Astrocyte of the spinal cord (primary cell): Measurements from ENCODE around the gene HOXA3.

ENCODE experiments used
- DNase-seq: peaks from one replicate; pipeline ENCODE4 v3.0.0; 2011; ENCODE audit warnings: low read depth, low spot score
- H3K4me3 ChIP-seq: 2 replicates; pipeline ENCODE4 v1.5.1; 2011; ENCODE audit warnings: low read depth, mild to moderate bottlenecking, low read length, moderate library complexity
- in situ Hi-C: cut with HindIII; loops from 2 replicates; pipeline ENCODE4 v1.10.0; 2017; ENCODE audit warnings: low sequenced_read_pairs
- TF ChIP-seq, protein P1 (sequence below): IDR thresholded peaks from 2 replicates; pipeline ENCODE4 v1.5.1; 2012; ENCODE audit warnings: low read depth, mild to moderate bottlenecking, low read length, inconsistent platforms

Gene HOXA3

DNA sequence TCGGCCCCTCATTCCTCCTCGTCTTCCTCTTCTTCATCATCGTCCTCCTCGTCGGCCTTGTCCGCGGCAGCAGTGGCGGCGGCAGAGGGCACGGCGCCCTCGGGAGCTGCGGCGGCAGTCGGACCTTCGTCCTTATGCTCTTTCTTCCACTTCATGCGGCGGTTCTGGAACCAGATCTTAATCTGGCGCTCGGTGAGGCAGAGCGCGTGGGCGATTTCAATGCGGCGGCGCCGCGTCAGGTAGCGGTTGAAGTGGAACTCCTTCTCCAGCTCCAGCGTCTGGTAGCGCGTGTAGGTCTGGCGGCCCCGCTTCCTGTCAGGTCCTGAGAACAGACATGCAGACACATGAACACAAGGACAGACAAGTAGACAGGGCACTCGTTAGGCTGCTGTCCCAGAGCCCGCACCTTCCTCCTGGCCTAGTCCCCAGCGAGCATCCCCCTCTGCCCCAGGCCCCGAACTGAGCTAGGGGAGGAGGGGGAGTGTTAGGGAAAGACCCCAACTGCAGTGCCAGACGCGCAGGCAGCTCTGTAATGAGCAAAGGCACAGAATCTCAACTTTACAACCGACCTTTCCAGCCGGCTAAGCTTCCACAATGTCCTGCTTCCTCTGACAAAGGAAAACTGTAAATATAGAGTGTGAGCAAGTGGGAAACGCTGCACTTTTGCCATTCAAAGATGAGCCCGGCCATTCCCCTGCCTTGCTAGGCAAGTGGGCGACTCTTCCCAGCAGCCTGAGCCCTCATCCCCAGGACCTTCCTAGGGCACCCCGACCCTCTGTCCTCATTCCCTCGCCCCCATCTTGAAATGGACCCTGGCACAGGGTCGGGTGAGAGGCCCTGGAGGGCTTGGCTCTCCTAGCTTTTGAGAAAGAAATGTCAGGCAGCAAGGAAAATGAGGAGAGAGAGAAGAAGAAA is 2.8 kb upstream of the HOXA3 start:
- DNase-seq, result peak; percentile 37
- H3K4me3 ChIP-seq, result peak overlapping the region; percentile 55
- TF ChIP-seq, protein P1, sequence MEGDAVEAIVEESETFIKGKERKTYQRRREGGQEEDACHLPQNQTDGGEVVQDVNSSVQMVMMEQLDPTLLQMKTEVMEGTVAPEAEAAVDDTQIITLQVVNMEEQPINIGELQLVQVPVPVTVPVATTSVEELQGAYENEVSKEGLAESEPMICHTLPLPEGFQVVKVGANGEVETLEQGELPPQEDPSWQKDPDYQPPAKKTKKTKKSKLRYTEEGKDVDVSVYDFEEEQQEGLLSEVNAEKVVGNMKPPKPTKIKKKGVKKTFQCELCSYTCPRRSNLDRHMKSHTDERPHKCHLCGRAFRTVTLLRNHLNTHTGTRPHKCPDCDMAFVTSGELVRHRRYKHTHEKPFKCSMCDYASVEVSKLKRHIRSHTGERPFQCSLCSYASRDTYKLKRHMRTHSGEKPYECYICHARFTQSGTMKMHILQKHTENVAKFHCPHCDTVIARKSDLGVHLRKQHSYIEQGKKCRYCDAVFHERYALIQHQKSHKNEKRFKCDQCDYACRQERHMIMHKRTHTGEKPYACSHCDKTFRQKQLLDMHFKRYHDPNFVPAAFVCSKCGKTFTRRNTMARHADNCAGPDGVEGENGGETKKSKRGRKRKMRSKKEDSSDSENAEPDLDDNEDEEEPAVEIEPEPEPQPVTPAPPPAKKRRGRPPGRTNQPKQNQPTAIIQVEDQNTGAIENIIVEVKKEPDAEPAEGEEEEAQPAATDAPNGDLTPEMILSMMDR, result no peak
- in situ Hi-C loops, result loop anchor here (25.0 kb wide), 1 partner anchor 768 kb away; no protein-coding TSS in a partner anchor

DNA sequence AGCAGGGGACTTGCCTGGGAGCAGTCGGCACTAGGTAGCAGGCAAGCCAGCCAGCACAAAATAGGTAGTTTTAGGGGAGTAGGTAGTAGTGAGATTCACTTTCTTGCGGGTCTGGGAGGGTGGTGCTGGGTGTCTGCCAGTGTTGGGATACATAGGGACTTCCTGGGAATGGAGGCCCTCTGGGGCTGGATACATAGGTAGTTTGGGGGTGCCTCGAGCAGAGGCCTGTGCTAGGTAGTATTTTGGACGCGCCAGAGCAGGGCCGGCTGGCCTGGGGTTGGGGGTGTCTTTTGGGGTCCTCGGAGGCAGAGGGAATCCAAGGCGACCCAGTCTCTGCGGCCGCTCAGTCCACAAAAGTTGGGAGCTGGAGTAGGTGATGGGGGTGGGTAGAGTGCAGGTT is 2.0 kb upstream of the HOXA3 start:
- H3K4me3 ChIP-seq, result peak overlapping the region; percentile 55
- in situ Hi-C loops, result loop anchor here (25.0 kb wide), 1 partner anchor 767 kb away; no protein-coding TSS in a partner anchor
- DNase-seq, result no peak
- TF ChIP-seq, protein P1, result no peak

DNA sequence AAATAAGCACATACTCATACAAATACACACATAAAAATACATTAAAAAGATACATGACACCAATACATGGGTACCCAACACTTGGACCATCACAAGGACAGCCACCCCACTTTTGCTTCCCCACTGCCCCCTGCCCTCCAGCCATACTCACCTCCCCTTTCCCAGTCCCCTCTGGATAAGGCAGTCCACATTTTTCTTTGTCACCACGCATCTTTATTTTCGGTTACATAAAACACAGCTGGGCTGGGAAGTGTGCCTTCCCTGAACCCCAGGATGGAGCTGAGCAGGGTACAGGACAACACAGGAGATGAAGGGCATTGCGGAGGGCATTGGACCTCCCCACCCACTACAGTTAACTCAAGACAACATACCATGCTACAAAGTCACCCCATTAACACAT is 1.1 kb upstream of the HOXA3 start:
- peak; percentile 1 for DNase-seq
- in situ Hi-C loops, result loop anchor here (25.0 kb wide), 1 partner anchor 766 kb away; no protein-coding TSS in a partner anchor
- TF ChIP-seq, protein P1, result no peak
- H3K4me3 ChIP-seq, result peak overlapping the region; percentile 69

DNA sequence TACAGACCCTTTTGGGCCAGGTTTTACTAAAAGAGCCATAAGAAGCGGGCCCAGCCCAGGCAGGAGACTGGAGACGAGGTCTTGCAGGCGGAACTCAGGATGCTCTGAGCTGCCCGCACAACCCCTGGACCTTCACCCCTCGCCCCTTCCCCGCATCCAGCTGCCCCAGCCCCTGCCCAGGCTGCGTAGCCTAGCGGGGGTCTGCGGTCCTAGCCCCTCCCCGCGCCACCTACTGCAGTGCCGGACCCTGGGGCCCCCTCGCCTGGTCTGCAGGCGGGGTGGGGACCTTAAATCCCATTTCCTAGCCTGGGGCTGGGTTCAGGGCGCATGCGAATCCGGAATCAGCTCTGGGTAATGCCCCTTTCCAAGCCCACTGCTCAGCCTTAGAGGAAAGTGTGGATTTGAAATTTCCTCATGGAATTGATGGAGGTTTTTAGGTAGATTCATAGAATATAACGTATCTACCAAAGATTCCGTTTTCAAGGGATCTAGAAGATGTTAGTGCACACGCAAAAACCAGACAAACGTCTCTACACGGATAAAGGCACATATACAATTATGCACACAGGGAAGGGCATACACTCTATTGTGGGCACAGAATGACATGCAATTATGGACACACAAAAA is 546 bp upstream of the HOXA3 start:
- DNase-seq, result no peak
- TF ChIP-seq, protein P1, result no peak
- in situ Hi-C loops, result loop anchor here (25.0 kb wide), 1 partner anchor 766 kb away; no protein-coding TSS in a partner anchor
- peak overlapping the region; percentile 69 for H3K4me3 ChIP-seq

DNA sequence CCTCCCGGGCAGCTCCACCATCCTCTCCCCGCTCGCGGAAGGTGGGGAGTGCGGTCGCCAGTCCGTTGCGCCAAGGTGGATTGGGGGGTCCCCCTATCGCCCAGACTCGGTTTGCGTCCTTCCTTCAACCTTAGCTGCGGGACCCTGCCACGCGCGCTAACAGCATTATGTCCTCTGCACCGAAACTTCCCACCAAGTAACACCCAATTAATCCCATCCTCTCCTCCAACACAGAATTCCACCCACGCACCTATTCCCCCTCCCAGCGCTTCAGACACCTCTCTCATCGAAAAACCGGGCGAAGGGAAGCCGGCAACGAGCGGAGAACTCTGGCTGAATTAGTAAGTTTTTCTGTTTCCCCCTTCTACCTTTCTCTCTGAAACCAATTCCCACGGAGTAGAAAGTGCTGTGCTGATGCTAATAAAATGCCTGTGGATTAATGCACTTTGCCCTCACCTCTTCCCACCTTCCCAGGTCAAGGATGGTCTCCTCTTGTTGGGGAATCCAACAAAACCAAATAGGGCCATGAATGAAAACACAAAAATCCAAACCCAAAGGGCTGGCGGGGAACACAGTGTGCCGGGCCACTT is 947 bp downstream of the HOXA3 start:
- no peak for DNase-seq
- TF ChIP-seq, protein P1, result no peak
- in situ Hi-C loops, result loop anchor here (25.0 kb wide), 1 partner anchor 764 kb away; no protein-coding TSS in a partner anchor
- H3K4me3 ChIP-seq, result peak overlapping the region; percentile 69
